Testis (tissue), 2 donors: ENCODE data around the gene SH2D6.

Experiments
- CTCF ChIP-seq, 3 experiments: fragments of 450-650 bp in 2 of 3; fragments of 200-600 bp in 1 of 3; sonication (generic) in 1 of 3; IDR thresholded peaks; one replicate each; pipeline ENCODE4 v1.5.1; 2016 to 2019; ENCODE audit warnings: antibody characterized with exemption in 3 of 3, mild to moderate bottlenecking in 2 of 3, moderate library complexity in 1 of 3
- POLR2A ChIP-seq: fragments of 450-650 bp; IDR thresholded peaks from one replicate; pipeline ENCODE4 v1.6.1; 2017; ENCODE audit warnings: antibody characterized with exemption, mild to moderate bottlenecking, moderate library complexity

GRCh38 chr2:85377083-85377482 lies 41.4 kb upstream of the SH2D6 start:
- TF ChIP-seq CTCF (IDR thresholded peaks at IDR 0.05) = no peak
- TF ChIP-seq POLR2A = no peak
